GM21825 (cell line): ENCODE data around the gene TCF7L2.

Experiments used
- ATAC-seq: cut with Tn5 transposase; IDR thresholded peaks from one replicate; pipeline ENCODE4 v1.9.1; 2021; ENCODE audit warnings: mild to moderate bottlenecking, moderate library complexity; ENCODE audit not compliant: unreplicated experiment

The TCF7L2 gene

DNA sequence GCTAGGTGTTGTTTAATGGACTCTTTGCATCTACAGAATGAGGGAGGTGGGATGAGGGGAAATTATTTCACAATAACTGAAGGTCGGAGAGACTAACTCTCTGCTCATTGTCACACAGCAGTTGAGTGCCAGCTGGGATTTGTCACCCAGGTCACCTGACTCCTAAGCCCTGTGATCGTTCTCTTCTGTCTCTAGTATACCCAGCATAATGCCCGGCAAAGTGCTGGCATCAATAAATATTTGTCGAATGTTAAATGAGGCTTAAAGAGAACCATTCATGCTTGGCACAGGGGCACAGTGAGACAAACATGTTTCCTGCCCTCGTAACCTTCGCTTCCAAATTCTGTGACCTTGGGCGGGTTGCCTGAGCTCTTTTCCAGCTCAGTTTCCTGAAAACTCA is 70.8 kb downstream of the TCF7L2 start:
- ATAC-seq: no peak

DNA sequence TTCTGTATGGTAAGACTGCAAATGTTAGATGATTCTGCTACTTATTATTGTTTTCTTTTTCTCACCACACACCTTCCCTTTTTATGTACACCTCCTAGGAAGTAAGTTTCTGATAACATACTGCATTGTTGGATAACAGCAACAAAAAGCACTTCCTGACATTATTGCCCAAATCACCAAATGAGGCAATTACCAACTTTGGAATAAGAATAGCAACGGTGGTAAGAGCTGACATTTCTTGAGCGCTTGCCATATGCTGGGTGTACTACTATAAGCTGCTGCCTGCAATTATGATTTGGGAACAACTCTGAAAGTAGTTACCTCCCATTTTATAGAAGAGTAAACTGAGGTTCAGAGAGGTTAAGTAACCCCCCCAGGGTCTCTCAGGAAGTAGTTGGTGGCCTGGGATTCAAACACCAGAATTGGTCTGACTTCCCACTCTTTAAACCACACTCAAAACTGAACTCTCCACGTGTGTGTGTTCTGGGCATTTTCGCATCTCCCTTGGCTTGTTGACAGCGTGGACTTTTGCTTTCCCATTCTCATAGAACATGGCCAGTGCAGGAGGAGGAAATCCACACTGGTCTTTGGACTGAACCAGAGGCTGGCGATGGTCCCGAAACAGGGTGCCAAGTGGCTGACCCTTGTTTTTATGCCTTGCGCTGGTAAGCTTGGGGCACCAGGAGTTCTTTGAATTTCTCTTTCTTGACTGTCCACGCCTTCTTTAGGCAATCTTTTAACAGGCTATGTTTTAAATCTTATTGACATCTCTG is 71.4 kb downstream of the TCF7L2 start:
- no peak for ATAC-seq

DNA sequence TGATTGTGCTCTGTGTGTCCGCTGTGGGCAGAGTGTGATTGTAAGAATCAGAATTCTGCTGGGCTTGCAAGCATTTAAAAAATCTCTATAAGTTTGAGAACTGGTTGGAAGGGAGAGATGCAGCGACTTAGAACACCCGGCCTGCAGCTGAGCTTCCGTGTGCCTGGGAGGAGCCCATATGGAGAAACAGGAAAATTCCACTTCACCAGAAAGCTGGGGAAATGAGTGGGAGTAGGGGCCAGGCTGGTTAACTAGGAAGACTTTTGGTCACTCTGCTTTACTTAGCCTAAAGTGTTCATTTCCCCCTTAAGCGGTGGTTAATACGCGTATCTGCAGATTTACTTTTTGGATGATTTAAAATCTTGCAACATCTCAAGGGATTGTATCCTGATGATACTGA is 72.2 kb downstream of the TCF7L2 start:
- ATAC-seq: no peak

DNA sequence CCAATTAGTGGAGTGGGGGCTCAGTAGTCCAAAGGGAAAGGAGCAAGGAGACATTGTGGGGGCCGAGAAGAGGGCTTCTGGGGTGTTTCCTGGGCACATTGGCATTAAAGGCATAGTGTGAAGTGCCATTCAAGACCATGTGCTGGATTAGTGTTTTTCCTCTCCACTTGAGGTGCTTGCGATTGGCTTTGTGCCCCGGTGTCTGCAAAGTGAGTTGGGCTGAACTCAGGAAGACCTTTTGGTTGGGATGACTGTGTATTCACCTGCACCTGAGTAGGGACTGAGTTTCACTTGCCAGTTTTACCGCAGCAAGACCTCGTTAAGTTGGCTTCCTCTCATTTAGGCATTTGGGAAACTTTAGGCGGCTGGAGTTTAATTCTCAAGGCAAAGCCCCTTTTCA is 73.0 kb downstream of the TCF7L2 start:
- no peak for ATAC-seq

DNA sequence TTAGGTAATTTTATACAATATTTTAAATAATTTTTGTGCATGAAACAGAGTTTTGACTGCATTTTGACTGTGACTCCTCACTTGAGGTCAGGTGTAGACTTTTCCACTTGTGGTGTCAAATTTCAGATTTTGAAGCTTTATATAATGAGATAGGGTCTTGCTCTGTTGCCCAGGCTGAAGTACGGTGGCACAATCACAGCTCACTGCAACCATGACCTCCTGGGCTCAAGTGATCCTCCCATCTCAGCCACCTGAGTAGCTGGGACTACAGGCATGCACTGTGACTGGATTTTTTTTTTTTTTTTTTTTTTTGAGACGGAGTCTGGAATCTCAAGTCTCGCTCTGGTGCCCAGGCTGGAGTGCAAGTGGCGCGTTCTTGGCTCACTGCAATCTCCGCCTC is 74.9 kb downstream of the TCF7L2 start:
- no peak for ATAC-seq

DNA sequence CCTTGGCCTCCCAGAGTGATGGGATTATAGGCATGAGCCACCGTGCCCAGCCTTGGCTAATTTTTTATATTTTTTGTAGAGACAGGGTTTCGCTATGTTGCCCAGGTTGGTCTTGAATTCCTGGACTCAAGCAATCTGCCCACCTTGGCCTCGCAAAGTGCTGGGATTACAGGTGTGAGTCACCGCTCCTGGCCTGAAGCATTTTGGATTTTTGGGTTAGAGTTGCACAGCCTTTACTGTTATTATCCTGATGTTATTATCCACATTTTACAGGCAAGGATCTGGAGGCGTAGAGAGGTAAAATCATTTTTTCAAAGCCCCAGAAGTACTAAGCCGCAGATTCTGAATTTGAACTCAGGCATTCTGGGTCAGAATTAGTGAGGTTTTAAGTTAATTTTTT is 75.4 kb downstream of the TCF7L2 start:
- ATAC-seq: no peak

DNA sequence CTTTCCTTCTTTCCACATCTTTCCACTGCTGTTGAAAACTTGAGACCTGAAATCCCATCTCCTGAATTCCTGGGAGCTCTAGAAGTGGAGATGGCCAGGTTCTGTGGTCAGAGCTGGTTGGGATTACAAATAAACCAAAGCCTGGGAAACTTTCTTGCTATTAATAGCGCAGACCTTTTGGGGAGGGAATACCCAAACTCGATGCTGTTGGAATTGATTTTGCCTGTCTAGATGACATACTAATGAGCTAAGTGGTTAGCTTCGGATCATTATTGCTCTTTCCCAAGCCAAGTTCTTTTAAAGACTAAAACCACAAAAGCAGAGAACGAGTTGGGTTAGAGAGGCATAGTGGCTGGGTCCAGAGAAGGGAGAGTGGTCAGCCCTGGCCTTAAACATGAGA is 76.6 kb downstream of the TCF7L2 start:
- ATAC-seq: no peak

DNA sequence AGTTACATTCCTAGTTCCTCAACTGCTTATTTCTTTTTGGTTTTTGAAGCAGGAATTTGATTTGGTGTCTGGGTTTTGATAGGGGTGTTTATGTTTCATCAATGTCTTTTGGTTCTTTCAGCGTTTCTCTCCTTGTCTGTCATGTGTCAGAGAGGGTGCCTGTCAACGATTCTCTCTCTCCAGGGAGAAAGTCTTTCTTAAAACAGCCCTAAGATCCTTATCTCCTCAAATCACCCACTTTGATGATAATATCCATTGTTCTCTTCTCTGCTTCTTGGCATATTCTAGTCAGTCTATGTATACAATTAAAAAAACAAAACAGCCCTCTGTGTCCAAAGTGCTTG is 77.2 kb downstream of the TCF7L2 start:
- no peak for ATAC-seq

DNA sequence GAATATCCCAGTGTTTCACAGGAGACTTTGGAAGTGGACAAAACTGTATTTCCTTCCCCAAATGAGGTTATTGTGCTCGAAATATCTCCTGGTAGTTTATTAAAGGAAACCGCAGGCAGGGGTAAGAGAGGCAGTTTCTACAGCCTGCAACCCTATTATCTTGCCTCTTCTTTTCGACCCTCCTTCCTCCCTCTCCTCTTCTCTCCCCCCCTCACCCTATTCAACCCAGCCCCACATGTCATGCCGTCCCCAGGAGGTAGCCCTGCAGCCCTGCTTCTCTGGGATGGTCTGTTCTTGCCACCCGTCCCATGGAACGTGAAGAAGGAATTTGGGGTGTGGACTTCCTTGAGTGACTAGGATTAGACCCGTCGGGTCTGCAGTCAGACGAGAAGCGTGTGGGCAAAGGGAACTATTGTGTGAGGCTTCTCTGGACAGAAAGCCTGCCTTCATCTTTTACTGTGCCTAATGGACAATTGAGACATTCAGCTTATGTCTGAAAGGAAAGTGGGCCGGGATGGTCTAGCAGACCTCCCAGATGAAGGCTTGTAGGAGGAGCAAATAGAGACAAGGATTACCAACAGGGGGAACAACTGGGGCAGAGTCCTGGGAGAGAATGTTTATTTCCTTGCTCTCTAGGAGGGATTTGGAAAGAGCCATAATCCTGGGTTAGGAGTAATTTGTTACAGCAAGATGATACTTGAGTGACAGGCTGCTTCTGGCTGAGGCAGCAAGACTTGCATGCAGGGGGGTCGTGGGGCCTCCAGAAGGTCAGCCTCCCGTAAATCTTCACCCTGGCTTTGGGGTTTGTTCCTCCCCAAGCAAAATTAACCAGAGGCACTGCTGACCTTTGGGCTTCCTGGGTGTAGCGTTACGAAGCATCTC is 77.8 kb downstream of the TCF7L2 start:
- ATAC-seq: no peak

DNA sequence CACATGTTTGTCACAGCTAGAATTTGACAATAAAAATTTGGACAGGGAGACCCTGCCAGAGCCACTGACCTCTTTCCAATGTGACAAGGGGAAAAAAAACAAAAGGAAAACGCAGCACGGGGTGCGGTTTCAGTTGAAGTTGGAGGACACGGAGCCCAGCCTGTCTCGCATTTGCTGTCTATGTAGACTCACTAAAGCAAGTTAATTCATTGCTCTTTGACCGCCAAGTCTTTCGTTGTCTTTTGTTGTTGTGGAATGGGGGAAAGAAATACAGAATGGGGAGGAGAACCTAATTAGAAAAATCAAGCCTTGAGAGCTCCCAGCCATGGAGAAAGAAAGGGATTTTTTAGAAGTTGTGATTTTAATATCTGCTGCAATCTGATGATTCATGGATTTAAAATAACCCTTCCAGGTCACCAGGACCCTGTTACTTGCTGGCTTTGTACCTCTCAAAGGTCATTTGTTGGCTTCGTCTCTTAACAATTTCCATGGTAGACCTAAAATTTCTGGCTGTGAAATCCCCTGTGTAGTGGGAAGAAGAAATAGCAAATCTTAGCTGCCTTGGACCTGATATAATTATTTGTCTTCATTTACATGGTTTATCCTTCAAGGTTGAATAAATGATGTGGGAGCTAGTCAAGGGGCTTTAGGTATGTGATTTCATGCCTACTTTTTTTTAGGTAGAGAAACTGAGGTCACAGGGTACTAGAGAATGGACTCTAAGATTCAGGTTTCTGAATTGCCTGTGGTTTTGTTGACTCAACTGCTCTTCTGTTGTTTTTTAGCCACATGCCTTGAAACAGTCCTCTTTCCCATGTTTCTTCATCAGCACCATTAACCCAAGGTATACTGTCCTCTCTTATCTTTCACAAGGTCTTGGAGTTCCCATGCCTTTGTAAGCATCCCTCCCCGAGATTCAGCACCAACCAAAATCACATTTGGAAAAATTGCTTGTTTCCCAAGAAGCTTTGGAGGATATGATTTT is 78.7 kb downstream of the TCF7L2 start:
- ATAC-seq: no peak

DNA sequence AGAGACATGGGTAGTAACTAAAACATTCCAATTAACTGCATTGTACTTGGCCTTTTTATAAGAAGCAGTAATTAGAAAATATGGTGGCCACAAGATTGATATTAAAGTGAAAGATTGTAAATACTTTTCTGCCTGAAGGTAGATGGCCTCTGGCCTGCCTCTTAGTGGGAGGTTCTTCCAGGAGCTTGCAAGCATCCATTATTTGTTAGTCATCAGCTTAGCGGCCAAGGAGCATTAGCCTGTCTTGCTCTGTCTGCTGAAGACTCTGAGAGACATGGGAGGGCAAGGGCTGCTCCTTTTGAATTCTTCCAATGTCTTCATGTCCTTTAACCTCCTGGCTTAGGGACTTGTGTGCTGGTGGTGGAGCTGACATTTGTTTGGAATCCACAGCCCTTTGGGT is 80.4 kb downstream of the TCF7L2 start:
- no peak for ATAC-seq

DNA sequence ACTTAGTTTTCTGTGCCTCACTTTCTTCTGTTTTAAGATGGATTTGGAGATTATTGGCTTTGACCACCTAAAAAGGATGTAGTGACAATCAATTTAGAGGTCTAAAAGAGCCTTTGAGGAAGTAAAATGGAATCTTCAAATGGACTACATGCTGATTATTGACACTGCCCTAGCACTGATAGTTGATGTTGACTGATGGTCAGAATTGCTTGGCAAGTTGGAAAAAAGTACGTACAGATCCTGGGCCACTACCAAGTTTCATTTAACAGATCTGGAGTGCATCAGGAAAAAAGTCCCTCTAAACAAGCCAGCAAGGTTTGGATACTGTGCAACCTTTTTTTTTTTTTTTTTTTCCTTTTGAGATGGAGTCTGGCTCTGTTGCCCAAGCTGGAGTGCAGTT is 81.1 kb downstream of the TCF7L2 start:
- ATAC-seq: no peak

DNA sequence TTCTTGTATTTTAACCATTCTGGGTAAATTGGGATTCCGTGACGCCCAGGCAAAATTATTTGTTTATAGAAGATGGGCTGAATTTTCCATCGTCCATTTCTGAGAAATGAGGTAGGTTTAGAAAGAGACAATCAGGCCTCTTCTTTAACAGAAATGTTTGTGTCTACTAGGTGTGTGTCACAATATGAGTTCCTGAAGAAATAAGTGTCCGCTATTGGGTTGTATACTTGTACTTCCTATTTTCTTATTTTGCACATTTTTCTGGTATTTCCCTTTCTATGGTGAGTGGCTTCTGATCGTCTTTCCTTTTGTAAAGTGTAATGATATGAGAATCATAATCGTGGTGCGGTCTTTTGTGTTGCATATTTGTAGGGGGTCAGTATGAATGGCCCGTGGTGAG is 83.9 kb downstream of the TCF7L2 start:
- no peak for ATAC-seq

DNA sequence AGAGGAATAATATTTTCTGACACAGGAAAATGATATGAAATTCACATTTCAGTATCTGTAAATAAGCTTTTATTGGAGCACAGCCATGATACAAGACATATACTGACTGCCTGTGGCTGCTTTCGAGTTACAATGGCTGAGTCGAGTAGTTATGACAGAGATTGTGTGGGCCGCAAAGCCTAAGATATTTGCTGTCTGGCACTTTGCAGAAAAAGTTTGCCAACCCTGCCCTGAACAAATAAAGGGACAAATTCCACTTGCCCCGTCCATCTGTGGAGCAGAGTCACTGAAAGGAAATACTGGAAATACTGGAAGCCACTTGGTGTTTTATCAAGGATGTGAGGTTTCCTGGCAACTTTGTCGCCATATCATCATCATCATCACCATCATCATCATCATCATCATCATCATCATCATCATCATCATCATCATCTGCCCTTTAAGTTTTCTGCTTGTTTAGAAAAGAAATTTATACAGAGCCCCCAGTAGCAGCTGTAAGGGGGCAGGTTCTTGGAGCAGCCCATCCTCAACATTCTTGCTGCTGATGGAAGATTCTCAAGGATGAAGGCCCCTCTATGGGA is 85.8 kb downstream of the TCF7L2 start:
- ATAC-seq: no peak

DNA sequence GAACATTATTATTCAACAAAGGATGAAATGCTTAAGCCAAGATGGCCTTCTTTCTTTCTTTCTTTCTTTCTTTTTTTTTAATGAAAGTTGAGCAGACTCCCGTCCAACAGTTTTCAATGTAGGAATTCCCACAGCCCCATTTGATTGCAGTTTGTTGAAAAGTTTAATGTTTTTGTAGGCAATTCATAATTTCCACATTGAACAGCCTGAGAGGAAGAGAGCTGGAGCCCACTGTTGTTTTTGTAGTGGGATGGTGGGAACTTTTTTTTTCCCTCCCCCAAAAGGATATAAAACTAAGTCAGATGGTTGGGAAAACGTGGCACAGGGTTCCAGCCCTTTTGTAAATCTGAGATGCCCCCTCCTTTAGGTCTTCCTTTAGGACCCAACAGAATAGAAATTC is 86.6 kb downstream of the TCF7L2 start:
- no peak for ATAC-seq

DNA sequence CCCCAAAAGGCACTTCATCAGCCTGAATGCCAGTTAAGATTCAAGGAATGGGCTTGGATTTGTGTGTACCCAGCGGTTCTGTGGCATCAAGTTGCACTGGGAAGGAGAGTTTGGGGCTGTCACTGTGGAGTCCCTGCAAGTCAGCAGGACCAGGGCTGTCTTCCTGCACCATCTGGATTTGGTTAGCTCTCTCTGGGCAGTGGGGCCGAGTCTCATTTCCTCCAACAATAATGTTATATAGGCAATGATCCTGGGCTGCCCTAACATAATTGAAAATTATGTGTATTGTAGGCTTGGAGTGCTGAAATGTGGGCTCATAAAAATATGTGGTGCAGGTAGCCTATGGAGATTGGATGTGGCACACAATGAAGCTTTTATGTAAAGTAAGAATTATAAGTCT is 87.2 kb downstream of the TCF7L2 start:
- no peak for ATAC-seq

DNA sequence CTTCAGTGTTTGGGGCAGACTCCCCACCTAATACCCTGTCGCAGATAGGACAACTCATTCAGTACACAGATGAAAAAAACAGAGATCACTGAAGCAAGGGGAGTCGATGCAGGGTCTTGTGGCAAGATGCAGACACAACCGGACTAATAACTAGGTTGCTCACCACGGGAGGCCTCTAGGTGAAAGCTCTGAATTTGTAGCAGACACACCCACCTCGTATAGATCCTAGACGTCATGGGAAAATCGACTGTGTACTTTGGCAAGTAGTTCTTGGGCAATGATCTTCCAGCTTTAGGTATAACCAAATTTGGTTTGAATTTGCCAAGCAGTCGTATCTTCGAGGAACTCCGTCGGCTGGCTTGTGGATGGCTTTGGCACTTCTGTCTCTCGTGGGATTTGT is 88.1 kb downstream of the TCF7L2 start:
- no peak for ATAC-seq

DNA sequence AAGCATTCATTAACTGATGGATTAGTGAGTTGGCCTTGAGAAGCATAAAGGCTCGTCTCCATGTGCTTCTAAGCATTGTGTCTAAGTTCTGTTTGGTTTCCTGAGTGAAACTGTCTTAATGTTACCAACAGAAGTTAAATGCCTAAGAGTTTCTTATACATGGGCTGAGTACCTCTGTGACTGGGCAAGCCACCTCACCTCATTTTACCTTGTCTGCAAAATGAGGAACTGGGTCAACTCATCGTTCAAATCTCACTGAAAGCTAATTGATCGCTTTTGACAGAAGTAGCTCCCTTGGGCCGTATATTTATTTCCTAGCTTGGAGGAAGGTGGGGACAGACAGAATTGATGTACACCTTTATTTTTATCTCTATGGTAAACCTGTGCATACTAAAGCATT is 88.9 kb downstream of the TCF7L2 start:
- no peak for ATAC-seq

DNA sequence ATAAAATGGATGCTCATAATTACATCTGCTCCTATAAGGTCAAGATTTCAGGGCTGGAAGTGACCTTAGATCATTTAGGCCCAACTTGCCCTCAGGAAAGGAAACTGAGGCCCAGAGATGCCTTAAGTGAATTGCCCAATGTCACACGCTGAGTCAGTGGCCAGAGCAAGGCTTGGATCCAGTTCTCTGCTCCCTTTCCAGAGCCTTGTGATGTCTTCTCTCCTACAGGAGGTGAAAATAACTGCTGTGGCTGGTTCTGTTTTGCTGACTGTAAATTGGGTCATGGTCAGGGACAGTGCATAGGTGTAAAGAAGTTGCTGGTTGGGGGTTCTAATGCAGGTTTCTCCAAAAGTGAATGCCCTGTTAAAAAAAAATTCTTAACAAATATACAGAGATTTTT is 91.3 kb downstream of the TCF7L2 start:
- no peak for ATAC-seq

DNA sequence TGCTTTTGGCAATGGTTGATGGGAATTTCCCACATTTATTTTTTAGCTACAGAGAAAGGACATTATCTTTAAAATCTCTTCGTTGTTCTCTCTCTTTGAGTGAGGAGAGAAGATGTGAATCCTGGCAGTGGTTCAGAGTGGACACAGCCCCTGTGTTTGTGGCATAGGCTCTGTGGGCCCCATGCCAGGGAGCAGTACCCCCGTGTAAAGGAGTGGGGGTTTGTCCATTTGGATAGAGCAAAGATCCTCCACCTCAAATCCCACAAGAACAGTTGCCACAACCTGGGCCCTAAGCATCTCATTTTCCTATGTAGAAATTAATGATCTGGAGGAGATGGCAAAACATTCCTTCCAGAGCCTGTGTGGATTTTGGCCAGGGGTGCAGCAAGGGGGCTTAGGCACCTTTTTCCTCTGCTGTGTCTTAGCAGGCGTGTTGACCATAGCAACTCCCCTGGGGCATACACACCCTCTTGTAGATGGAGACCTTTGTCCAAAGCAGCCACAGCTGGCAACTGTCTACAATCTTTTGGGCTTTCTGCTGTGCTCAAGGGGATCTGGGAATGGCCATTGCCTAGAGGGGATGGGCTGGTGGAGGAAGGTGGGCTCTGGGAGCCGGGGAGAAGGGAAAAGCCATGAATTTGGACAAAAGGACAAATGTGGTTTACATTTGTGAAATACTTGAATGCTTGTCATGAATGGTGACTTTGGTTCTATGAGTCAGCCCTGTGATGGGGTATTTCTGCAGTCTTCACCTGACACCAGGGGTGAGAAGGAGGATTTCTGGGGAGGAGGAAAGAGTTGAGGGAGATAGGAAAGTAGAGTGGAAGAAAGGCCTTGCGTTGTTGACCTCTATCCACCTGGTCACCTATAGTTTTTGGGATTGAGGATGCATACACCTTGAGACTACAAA is 92.0 kb downstream of the TCF7L2 start:
- no peak for ATAC-seq
